Activated naive CD8-positive, alpha-beta T cell treated with anti-CD3 and anti-CD28 coated beads, Interleukin-2, amount 10 ng/mL, durations not matched to agents 7 days and 5 days (primary cell): ENCODE data around the gene CCN5. TPM values are rescaled to one million over a fixed set of nuclear protein-coding genes. Genes with fewer than 3 reads are reported as not detected.

ENCODE experiments used
- ATAC-seq: fragments of 150-1000 bp; cut with Tn5 transposase; one replicate; pipeline ENCODE4 v1.10.0; 2021; ENCODE audit warnings: low read depth, moderate library complexity
- POLR2A ChIA-PET: fragments of 350-600 bp; sonication (Branson Sonifier 250); formaldehyde crosslinking; loops from one replicate; lab custom pipeline; 2021; ENCODE audit warnings: antibody characterized with exemption; lab: Charles Lee
- DNase-seq: peaks from one replicate; pipeline ENCODE4 v3.0.0; 2021
- H3K27ac Mint-ChIP-seq: one replicate; pipeline ENCODE4 v1.8.0; 2022; ENCODE audit warnings: mild to moderate bottlenecking, mixed read lengths
- H3K27me3 Mint-ChIP-seq: one replicate; pipeline ENCODE4 v1.8.0; 2022; ENCODE audit warnings: mild to moderate bottlenecking, moderate library complexity, mixed read lengths
- H3K36me3 Mint-ChIP-seq: one replicate; pipeline ENCODE4 v1.8.0; 2021; ENCODE audit warnings: mild to moderate bottlenecking, mixed read lengths
- H3K4me1 Mint-ChIP-seq: one replicate; pipeline ENCODE4 v1.8.0; 2021; ENCODE audit warnings: mixed read lengths
- H3K4me3 Mint-ChIP-seq: one replicate; pipeline ENCODE4 v1.8.0; 2022; ENCODE audit warnings: mild to moderate bottlenecking, moderate library complexity, mixed read lengths
- H3K9me3 Mint-ChIP-seq: one replicate; pipeline ENCODE4 v1.8.0; 2021; ENCODE audit warnings: mixed read lengths
- total RNA-seq, 2 experiments: library from RNA; stranded (reverse); gene quantifications; one replicate each; pipeline ENCODE4 v1.2.3, GENCODE V29; 2021

The CCN5 gene
- total RNA-seq, 2 experiments from 2014 or later = not detected

DNA sequence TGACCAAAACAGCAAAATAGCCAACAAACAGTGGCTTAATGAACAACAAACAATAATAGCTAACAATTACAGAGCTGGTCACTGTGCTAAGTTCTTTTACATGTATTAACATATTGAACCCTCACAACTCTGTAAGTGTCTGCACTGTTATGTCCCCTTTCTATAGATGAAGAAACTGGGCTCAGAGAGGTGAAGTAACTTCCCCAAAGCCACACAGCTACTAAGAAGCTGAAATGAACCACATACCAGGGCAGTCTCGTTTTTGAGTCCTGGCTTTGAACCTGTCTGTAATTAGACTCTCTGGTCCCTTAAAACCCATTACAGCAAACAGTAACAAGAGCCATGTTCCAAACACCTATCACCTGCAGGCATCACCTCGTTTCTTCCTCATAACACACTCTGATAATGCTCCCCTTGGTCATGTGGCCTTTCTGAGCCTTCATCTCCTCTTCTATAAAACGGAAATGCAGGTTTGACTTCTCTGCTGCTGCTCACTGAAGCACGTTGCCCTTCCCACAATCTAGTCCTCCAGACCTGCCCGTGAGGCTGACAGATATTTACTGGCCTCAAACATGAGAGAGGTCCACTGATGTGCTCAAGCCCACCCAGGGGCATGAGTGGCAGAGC, 53.8 kb downstream of the CCN5 start:
- DNase-seq (no peak), ATAC-seq (no peak)
- H3K27me3 Mint-ChIP-seq = peaks cover 12% of the 10 kb centered on the region
- POLR2A ChIA-PET = no interaction called here
- H3K9me3 Mint-ChIP-seq = no peaks in the 10 kb centered on the region
- no peaks in the 10 kb centered on the region for H3K36me3 Mint-ChIP-seq
- no peak overlapping the region for H3K27ac Mint-ChIP-seq
- no peak overlapping the region for H3K4me3 Mint-ChIP-seq
- no peaks in the 10 kb centered on the region for H3K4me1 Mint-ChIP-seq

GRCh38 chr20:44769481-44769863, 54.3 kb downstream of the CCN5 start:
- DNase-seq (no peak), ATAC-seq (no peak)
- Mint-ChIP-seq H3K36me3 (no peaks in the 10 kb centered on the region), H3K9me3 (no peaks in the 10 kb centered on the region), H3K27ac (no peak overlapping the region), H3K4me1 (no peaks in the 10 kb centered on the region), H3K27me3 (peaks cover 12% of the 10 kb centered on the region), H3K4me3 (no peak overlapping the region)
- POLR2A ChIA-PET = no interaction called here

DNA sequence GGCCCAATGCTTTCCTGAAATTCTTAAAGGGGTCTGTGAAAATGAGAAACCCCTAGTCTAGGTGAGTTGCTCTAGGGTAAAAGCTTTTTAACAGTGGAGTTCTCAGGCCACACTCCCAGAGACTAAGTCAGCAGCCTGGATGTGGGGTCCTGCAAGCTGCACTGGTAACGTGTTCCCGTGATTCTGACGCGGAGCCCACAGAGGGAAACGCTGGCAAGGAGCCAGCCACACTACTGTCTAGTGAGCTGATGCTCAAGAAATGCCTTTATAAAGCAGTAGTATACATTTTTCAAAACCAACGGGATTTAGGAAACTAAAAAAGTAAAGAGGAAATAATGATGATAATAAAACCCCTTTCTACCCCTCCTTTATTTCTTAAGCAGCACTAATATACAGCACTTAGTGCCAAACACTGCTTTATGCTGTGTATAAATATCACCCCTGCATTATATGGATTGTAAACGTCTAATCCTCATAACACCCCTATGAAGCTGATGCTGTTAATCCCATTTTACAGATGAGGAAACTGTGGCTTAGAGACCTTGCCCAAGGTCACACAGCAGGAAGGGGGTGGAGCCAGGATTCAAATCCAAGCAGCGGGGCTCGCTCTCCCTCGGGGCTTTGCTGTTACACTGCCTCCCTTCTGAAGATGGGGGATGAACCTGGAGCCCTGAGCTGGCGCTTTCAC, 55.5 kb downstream of the CCN5 start:
- peaks cover 10% of the 10 kb centered on the region for H3K27me3 Mint-ChIP-seq

GRCh38 chr20:44771172-44771535, 56.0 kb downstream of the CCN5 start:
- peaks cover 8% of the 10 kb centered on the region for H3K27me3 Mint-ChIP-seq
- no peaks in the 10 kb centered on the region for H3K4me1 Mint-ChIP-seq
- DNase-seq (no peak), ATAC-seq (no peak)
- H3K36me3 Mint-ChIP-seq = no peaks in the 10 kb centered on the region
- H3K4me3 Mint-ChIP-seq = no peak overlapping the region
- no peaks in the 10 kb centered on the region for H3K9me3 Mint-ChIP-seq
- H3K27ac Mint-ChIP-seq = no peak overlapping the region
- POLR2A ChIA-PET = no interaction called here

More for the DNA sequence above, 55.5 kb downstream of the CCN5 start:
- H3K9me3 Mint-ChIP-seq = no peaks in the 10 kb centered on the region
- no peak overlapping the region for H3K4me3 Mint-ChIP-seq
- no peak for DNase-seq
- no peak overlapping the region for H3K27ac Mint-ChIP-seq
- H3K4me1 Mint-ChIP-seq = no peaks in the 10 kb centered on the region
- H3K36me3 Mint-ChIP-seq = no peaks in the 10 kb centered on the region
- ATAC-seq = no peak
- POLR2A ChIA-PET = no interaction called here

DNA sequence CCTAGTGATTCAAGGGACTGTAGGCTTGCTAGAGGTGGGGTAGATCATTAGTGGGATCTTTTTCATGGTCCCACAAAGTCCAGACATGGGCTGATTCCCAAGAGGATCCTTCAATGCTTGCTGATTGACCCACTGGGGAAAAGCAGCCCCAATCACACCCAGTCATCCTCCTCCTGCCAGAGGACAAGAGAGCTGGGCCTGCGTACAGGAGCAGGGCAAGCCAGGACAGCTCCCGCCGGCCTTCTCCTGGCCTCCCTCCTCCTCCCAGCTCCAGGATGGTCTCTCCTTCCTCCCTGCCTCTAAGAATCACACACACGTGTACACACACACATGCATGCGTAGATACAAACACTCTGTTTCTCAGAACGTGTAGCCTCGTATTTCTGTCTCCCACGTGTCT, 57.5 kb downstream of the CCN5 start:
- Mint-ChIP-seq H3K9me3 (no peaks in the 10 kb centered on the region), H3K4me1 (no peaks in the 10 kb centered on the region), H3K36me3 (no peaks in the 10 kb centered on the region), H3K27ac (no peak overlapping the region), H3K4me3 (no peak overlapping the region), H3K27me3 (peaks cover 8% of the 10 kb centered on the region)
- DNase-seq (no peak), ATAC-seq (no peak)
- POLR2A ChIA-PET = no interaction called here

DNA sequence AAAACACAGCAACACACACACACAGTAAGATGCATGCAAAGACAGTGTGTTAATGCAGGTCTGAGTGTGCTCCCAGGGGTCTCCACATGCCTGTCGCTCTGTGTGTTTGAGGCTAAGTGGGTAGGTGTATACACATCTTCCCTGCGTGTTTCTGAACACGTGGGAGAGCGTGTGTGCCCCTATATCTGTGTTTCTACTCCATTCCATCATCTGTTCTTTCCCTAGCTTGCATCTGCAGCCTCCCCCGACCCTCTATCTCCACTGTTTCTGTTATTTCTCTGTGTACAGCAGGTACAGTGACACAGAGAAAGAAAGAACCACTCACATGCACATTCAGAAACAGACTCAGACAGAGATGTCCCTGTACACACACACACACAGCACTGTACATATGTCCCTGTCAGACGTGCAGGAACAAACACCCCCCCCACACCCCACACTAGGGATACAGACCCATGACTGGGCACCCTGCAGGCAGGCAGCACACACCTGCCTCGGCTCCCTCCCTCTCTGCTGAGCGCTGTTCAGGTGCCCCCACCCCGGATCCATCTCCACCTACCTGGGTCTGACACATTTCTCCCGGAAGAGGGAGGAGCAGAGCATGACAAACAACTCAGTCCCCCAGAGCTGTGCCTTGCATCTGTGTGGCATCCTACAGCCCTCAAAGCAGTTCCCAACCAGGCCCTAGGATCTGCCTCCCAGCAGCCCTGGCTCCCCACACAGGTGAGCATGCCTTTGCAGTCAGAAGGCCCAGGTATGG, 58.1 kb downstream of the CCN5 start:
- POLR2A ChIA-PET = no interaction called here
- no peak overlapping the region for H3K4me3 Mint-ChIP-seq
- H3K36me3 Mint-ChIP-seq = no peaks in the 10 kb centered on the region
- peaks cover 8% of the 10 kb centered on the region for H3K27me3 Mint-ChIP-seq
- no peaks in the 10 kb centered on the region for H3K9me3 Mint-ChIP-seq
- no peak for DNase-seq
- H3K27ac Mint-ChIP-seq = no peak overlapping the region
- no peaks in the 10 kb centered on the region for H3K4me1 Mint-ChIP-seq
- ATAC-seq = no peak

- ATAC-seq = no peak
Measured at GRCh38 chr20:44776980-44777379, 61.8 kb downstream of the CCN5 start.

More at GRCh38 chr20:44776980-44777379, 61.8 kb downstream of the CCN5 start:
- DNase-seq = no peak
- H3K4me1 Mint-ChIP-seq = no peaks in the 10 kb centered on the region
- no peak overlapping the region for H3K27ac Mint-ChIP-seq
- POLR2A ChIA-PET = no interaction called here
- no peaks in the 10 kb centered on the region for H3K36me3 Mint-ChIP-seq
- H3K27me3 Mint-ChIP-seq = no peaks in the 10 kb centered on the region
- H3K4me3 Mint-ChIP-seq = no peak overlapping the region
- no peaks in the 10 kb centered on the region for H3K9me3 Mint-ChIP-seq

Other genes with a start within 250 kb of the CCN5 start
- gene TTPAL, start 239.5 kb upstream of the CCN5 start, total RNA-seq = 10 to 100 TPM; 16.4 to 16.9 TPM
- 10 to 100 TPM; 71.5 to 72.7 TPM for gene SERINC3, start 193.3 kb upstream of the CCN5 start, total RNA-seq
- gene PKIG, start 132.8 kb upstream of the CCN5 start, total RNA-seq = 1 to 10 TPM; 2.5 to 3.1 TPM
- 10 to 100 TPM; 90.4 to 98.8 TPM for gene ADA, start 63.7 kb upstream of the CCN5 start, total RNA-seq
- gene KCNK15, start 30.5 kb downstream of the CCN5 start, total RNA-seq = not detected
- not detected for gene RIMS4, start 95.2 kb downstream of the CCN5 start, total RNA-seq
- gene YWHAB, start 170.3 kb downstream of the CCN5 start, total RNA-seq = 100 to 1,000 TPM; 206 to 209 TPM
- 10 to 100 TPM; 87.0 to 90.2 TPM for gene PABPC1L, start 194.7 kb downstream of the CCN5 start, total RNA-seq
- gene TOMM34, start 245.0 kb downstream of the CCN5 start, total RNA-seq = 10 to 100 TPM; 14.4 to 15.4 TPM